ENCODE measurements around the gene CYSTM1. TPM values are rescaled to one million over a fixed set of nuclear protein-coding genes. Genes with fewer than 3 reads are reported as not detected.

CYSTM1 gene
- total and polyA plus RNA-seq, 2 donors (not counting 3 experiments of a cell fraction or from before 2014, with no cell fraction given), result 28.9 to 41.5 TPM

DNA sequence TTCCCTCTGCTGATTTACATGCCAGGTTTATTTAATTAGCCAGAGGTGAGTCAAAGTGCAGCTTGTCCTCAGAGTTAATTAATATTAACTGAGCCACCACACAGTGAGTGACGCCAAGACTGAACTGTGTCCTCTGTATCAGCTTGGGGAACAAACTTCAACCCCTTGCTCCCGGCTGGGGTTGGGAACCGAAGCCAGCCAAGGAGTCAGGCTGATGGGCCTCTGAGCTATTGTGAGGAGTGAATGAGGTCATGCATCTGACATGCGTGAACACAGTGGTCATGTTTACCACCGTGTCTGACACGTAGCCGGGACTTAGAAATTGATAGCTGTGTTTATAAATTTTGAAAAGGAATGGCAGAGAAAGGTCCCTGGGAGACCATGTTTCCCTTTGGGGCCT lies 32.1 kb upstream of the CYSTM1 start:
- BruUV-seq (replicated peaks), result no TSS peak
- dilution Hi-C loops (cut with MboI; ENCODE audit: extremely low pct_ligation_motif_present, low sequenced_read_pairs) (no loop called here), intact Hi-C loops (cut with micrococcal nuclease) (no loop called here)
- H3K79me2 ChIP-seq (ENCODE audit: control insufficient read depth, insufficient read depth, low read length), result no peaks in the 10 kb centered on the region
- H3K27me3 ChIP-seq (ENCODE audit: control insufficient read depth in 2 of 2, insufficient read depth in 2 of 2, low read length in 2 of 2), result peaks cover 0 to 6% of the 10 kb centered on the region in 2 experiments
- TF ChIP-seq GATA2 (IDR thresholded peaks at IDR 0.05; ENCODE audit: insufficient read depth, insufficient read length, low read depth, low read length) (no peak), FOS (IDR thresholded peaks at IDR 0.05; ENCODE audit: borderline replicate concordance, insufficient read depth, low read length) (no peak), CTCF (IDR thresholded peaks at IDR 0.05; ENCODE audit: extremely low read depth in 1 of 2, insufficient read depth in 1 of 2, low read depth in 1 of 2, low read length in 2 of 2) (no peak), EZH2 (IDR thresholded peaks at IDR 0.05; ENCODE audit: borderline replicate concordance, low read depth, low read length, severe bottlenecking) (no peak), JUN (IDR thresholded peaks at IDR 0.05; ENCODE audit: borderline replicate concordance, insufficient read depth, insufficient read length, low read depth) (no peak), POLR2A (IDR thresholded peaks at IDR 0.05; ENCODE audit: low read depth, low read length) (no peak), POLR2AphosphoS5 (IDR thresholded peaks at IDR 0.05; ENCODE audit: insufficient read depth, low read depth, low read length) (no peak)
- ChIA-PET CTCF (interaction anchor here (0.7 to 6.6 kb wide), 10 partner anchors 10 to 355 kb away, joined by 3 to 379 read pairs (median 16); partner anchors contain the start of gene PURA), POLR2A (no interaction called here)
- no peaks in the 10 kb centered on the region for H3K9me3 ChIP-seq (replicated peaks; ENCODE audit: control insufficient read depth, insufficient read depth, low read length)
- no peak overlapping the region for H3K4me3 ChIP-seq (replicated peaks in 1 of 3; ENCODE audit: insufficient read depth in 1 of 3, low read depth in 1 of 3, low read length in 3 of 3)
- no peak overlapping the region for H2AFZ ChIP-seq (ENCODE audit: low read depth, low read length)
- no peaks in the 10 kb centered on the region for H3K9me1 ChIP-seq (replicated peaks; ENCODE audit: control insufficient read depth, extremely low read depth, insufficient read depth, low read length)
- no peak overlapping the region for H3K4me2 ChIP-seq (ENCODE audit: insufficient read depth, low read length)
- H3K9ac ChIP-seq (replicated peaks; ENCODE audit: extremely low read depth, insufficient read depth, low read length), result no peak overlapping the region
- DNase-seq (ENCODE audit: low read depth, low spot score), result no peak
- no peak overlapping the region for H3K27ac ChIP-seq (ENCODE audit: insufficient read depth, low read depth, low read length)
- no peaks in the 10 kb centered on the region for H3K36me3 ChIP-seq (ENCODE audit: control insufficient read depth in 2 of 2, extremely low read depth in 1 of 2, insufficient read depth in 2 of 2, low read length in 2 of 2)
- FAIRE-seq, result no peak
- H3K4me1 ChIP-seq (ENCODE audit: control insufficient read depth, extremely low read depth, insufficient read depth, low read length), result no peaks in the 10 kb centered on the region
- no peaks in the 10 kb centered on the region for H4K20me1 ChIP-seq (replicated peaks; ENCODE audit: control insufficient read depth, extremely low read depth, insufficient read depth, low read length)
